ENCODE data around the gene ART1. TPM values are rescaled to one million over a fixed set of nuclear protein-coding genes. Genes with fewer than 3 reads are reported as not detected.
A peak's percentile ranks its signal among the peaks of the same experiment; 100 is the strongest.

The ART1 gene
- total RNA-seq, 1 donor = not detected

DNA sequence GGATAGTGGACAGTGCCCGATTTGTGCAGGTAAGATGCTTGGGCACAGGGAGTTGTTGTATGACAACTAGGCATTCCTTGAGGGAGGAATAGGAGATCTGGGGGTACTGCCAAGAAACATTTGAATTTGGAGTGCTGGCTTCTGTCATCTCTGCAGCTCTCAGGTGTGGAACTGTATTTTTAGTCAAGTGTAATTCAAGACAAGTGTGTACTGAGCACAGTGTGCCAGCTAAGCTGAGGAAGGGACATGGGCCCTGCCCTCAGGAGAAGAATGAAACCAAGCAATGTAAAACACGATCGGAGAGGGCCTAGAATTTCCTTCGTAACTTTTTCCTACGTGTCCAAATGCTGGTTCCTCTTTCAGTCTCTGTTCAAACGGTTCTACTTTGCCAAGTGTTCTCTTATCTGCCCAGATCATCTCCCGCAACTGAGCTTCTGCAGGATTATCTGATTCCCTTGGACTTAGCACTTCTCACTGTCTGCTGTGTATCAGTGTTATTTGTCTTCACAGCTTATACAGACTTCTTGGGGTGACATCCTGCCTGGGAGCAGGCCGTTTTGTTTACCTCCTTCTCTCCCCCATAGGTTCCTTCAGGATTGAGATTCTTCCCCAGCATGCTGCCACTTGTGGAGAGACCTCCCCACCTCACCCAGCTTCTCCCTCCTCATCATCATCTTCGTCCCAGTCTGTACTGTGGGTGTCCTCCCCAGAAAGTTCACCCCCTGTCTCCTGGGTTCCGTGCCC is 30.8 kb upstream of the ART1 start:
- Histone ChIP-seq H3K79me2 (ENCODE audit: insufficient read depth, low read length) (no peaks in the 10 kb centered on the region), H3K9me3 (ENCODE audit: low read depth, low read length) (no peaks in the 10 kb centered on the region), H3K27ac (ENCODE audit: low read depth, low read length) (no peak overlapping the region), H4K20me1 (ENCODE audit: insufficient read depth, low read length) (no peaks in the 10 kb centered on the region), H2AFZ (ENCODE audit: low read length) (no peak overlapping the region), H3K4me2 (ENCODE audit: insufficient read depth, low read length) (no peak overlapping the region), H3K4me3 (ENCODE audit: insufficient read depth, low read length) (no peak overlapping the region), H3K36me3 (ENCODE audit: insufficient read depth, low read length) (no peaks in the 10 kb centered on the region), H3K4me1 (ENCODE audit: insufficient read depth, low read length) (no peaks in the 10 kb centered on the region), H3K27me3 (ENCODE audit: insufficient read depth, low read length) (no peaks in the 10 kb centered on the region)
- TF ChIP-seq, protein P1, sequence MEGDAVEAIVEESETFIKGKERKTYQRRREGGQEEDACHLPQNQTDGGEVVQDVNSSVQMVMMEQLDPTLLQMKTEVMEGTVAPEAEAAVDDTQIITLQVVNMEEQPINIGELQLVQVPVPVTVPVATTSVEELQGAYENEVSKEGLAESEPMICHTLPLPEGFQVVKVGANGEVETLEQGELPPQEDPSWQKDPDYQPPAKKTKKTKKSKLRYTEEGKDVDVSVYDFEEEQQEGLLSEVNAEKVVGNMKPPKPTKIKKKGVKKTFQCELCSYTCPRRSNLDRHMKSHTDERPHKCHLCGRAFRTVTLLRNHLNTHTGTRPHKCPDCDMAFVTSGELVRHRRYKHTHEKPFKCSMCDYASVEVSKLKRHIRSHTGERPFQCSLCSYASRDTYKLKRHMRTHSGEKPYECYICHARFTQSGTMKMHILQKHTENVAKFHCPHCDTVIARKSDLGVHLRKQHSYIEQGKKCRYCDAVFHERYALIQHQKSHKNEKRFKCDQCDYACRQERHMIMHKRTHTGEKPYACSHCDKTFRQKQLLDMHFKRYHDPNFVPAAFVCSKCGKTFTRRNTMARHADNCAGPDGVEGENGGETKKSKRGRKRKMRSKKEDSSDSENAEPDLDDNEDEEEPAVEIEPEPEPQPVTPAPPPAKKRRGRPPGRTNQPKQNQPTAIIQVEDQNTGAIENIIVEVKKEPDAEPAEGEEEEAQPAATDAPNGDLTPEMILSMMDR (IDR thresholded peaks at IDR 0.05; ENCODE audit: extremely low read depth, low read depth, low read length) = no peak
- no peak for DNase-seq (ENCODE audit: insufficient read length, low spot score, missing footprints)

DNA sequence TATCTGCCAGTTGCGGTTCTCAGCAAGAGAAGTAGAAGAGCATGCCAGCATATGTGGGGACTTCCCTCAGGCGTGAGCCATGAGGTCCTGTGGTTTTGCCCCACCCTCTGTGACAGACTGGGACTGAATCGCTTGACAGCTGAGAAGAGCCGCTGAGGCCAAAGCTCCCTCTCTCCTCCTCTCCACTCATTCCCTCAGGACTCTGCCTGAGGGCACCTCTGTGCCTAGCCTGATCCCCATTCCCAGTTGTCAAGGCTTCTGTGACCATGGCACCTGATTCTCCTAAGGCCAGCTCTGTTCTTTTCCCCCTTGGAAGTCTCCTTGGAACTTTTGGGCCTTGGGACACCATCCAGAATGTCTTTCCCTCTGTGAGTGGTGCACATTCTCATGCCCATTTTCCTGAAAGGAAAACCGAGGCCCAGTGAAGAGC is 30.2 kb upstream of the ART1 start:
- Histone ChIP-seq H2AFZ (ENCODE audit: low read length) (no peak overlapping the region), H4K20me1 (ENCODE audit: insufficient read depth, low read length) (no peaks in the 10 kb centered on the region), H3K4me1 (ENCODE audit: insufficient read depth, low read length) (no peaks in the 10 kb centered on the region), H3K27me3 (ENCODE audit: insufficient read depth, low read length) (no peaks in the 10 kb centered on the region), H3K27ac (ENCODE audit: low read depth, low read length) (no peak overlapping the region), H3K79me2 (ENCODE audit: insufficient read depth, low read length) (no peaks in the 10 kb centered on the region), H3K4me2 (ENCODE audit: insufficient read depth, low read length) (no peak overlapping the region), H3K36me3 (ENCODE audit: insufficient read depth, low read length) (no peaks in the 10 kb centered on the region), H3K9me3 (ENCODE audit: low read depth, low read length) (no peaks in the 10 kb centered on the region), H3K4me3 (ENCODE audit: insufficient read depth, low read length) (no peak overlapping the region)
- TF ChIP-seq, protein P1 (IDR thresholded peaks at IDR 0.05; ENCODE audit: extremely low read depth, low read depth, low read length) = no peak
- peak; percentile 37 for DNase-seq (ENCODE audit: insufficient read length, low spot score, missing footprints)

DNA sequence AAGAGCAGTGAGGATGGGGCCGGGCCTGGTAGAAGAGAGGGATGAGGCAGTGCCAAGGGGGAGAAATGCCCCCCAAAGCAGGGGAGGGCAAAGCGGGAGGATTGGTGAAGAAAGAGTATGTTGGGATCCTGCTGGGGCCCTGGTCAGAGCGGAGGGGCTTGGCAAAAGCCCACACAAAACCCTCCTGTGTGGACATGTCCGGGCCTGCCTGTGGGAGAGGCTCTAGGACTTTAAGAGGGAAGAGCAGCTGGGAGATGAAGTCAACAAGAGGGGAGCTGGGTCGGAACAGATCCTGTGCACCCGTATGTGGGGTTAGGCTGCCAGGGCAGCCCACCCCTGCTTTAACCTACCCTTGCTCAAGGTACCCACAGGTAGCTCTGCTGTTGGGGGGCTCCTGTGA is 28.9 kb upstream of the ART1 start:
- H3K9me3 ChIP-seq (ENCODE audit: low read depth, low read length) = no peaks in the 10 kb centered on the region
- no peak overlapping the region for H3K27ac ChIP-seq (ENCODE audit: low read depth, low read length)
- no peak for DNase-seq (ENCODE audit: insufficient read length, low spot score, missing footprints)
- peak overlapping the region; percentile 41 for H2AFZ ChIP-seq (ENCODE audit: low read length)
- no peaks in the 10 kb centered on the region for H3K36me3 ChIP-seq (ENCODE audit: insufficient read depth, low read length)
- TF ChIP-seq, protein P1 (IDR thresholded peaks at IDR 0.05; ENCODE audit: extremely low read depth, low read depth, low read length) = no peak
- no peaks in the 10 kb centered on the region for H3K79me2 ChIP-seq (ENCODE audit: insufficient read depth, low read length)
- no peaks in the 10 kb centered on the region for H4K20me1 ChIP-seq (ENCODE audit: insufficient read depth, low read length)
- H3K27me3 ChIP-seq (ENCODE audit: insufficient read depth, low read length) = no peaks in the 10 kb centered on the region
- no peaks in the 10 kb centered on the region for H3K4me1 ChIP-seq (ENCODE audit: insufficient read depth, low read length)
- no peak overlapping the region for H3K4me2 ChIP-seq (ENCODE audit: insufficient read depth, low read length)
- no peak overlapping the region for H3K4me3 ChIP-seq (ENCODE audit: insufficient read depth, low read length)

DNA sequence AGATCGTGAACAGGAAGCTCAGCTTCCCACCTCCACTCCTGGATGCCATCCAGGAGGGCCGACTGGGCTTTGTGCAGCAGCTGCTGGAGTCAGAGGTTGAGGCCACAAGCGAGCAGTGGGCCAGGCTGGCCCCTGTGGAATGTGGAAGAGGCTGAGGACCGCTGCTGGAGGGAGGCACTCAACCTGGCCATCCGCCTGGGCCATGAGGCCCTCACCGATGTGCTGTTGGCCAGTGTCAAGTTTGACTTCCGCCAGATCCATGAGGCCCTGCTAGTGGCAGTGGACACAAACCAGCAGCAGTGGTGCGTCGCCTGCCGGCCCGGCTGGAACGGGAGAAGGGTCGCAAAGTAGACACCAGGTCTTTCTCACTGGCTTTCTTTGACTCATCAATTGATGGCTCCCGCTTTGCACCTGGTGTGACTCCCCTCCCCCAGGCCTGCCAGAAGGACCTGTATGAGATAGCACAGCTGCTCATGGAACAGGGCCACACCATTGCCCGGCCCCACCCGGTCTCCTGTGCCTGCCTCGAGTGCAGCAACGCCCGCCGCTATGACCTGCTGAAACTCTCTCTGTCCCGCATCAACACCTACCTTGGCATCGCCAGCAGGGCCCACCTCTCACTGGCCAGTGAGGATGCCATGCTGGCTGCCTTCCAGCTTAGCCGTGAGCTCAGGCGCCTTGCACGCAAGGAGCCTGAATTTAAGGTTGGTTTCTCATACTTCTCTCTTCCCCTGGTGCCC is 28.0 kb upstream of the ART1 start:
- H3K4me3 ChIP-seq (ENCODE audit: insufficient read depth, low read length) = no peak overlapping the region
- peak; percentile 58 for DNase-seq (ENCODE audit: insufficient read length, low spot score, missing footprints)
- H3K9me3 ChIP-seq (ENCODE audit: low read depth, low read length) = no peaks in the 10 kb centered on the region
- no peaks in the 10 kb centered on the region for H4K20me1 ChIP-seq (ENCODE audit: insufficient read depth, low read length)
- H3K79me2 ChIP-seq (ENCODE audit: insufficient read depth, low read length) = no peaks in the 10 kb centered on the region
- H2AFZ ChIP-seq (ENCODE audit: low read length) = no peak overlapping the region
- no peaks in the 10 kb centered on the region for H3K36me3 ChIP-seq (ENCODE audit: insufficient read depth, low read length)
- H3K4me2 ChIP-seq (ENCODE audit: insufficient read depth, low read length) = no peak overlapping the region
- TF ChIP-seq, protein P1 (IDR thresholded peaks at IDR 0.05; ENCODE audit: extremely low read depth, low read depth, low read length) = no peak
- no peaks in the 10 kb centered on the region for H3K4me1 ChIP-seq (ENCODE audit: insufficient read depth, low read length)
- no peaks in the 10 kb centered on the region for H3K27me3 ChIP-seq (ENCODE audit: insufficient read depth, low read length)
- H3K27ac ChIP-seq (ENCODE audit: low read depth, low read length) = no peak overlapping the region

All from osteoblast (primary cell).